Muscle of leg (tissue), 11 donors: Measurements from ENCODE around the gene EMC8. TPM values are rescaled to one million over a fixed set of nuclear protein-coding genes. Genes with fewer than 3 reads are reported as not detected.

ENCODE experiments used
- DNase-seq: peaks from one replicate; pipeline ENCODE4 v3.0.0; 2013
- H3K27ac ChIP-seq: one replicate; pipeline ENCODE4 v1.5.1; 2013; ENCODE audit warnings: mild to moderate bottlenecking, low read length, control low read depth
- H3K27me3 ChIP-seq: one replicate; pipeline ENCODE4 v1.6.1; 2013; ENCODE audit warnings: low read length; ENCODE audit not compliant: control insufficient read depth, insufficient read depth
- H3K36me3 ChIP-seq: one replicate; pipeline ENCODE4 v1.6.1; 2013; ENCODE audit warnings: low read length; ENCODE audit not compliant: control insufficient read depth, insufficient read depth
- H3K4me1 ChIP-seq: one replicate; pipeline ENCODE4 v1.6.1; 2013; ENCODE audit warnings: low read length; ENCODE audit not compliant: control insufficient read depth, insufficient read depth
- H3K4me3 ChIP-seq: one replicate; pipeline ENCODE4 v1.5.1; 2013; ENCODE audit warnings: low read length, control low read depth
- H3K9me3 ChIP-seq: replicated peaks from 2 replicates; pipeline ENCODE4 v1.6.1; 2013; ENCODE audit warnings: low read depth, low read length; ENCODE audit not compliant: control insufficient read depth
- WGBS: methylation state at CpG from one replicate; pipeline ENCODE4 v1.1.5; 2013; ENCODE audit warnings: missing lambda C conversion rate; ENCODE audit not compliant: insufficient coverage; 5-methylcytosine and 5-hydroxymethylcytosine counted together
- polyA plus RNA-seq, 8 donors: library from polyadenylated mRNA; unstranded; fragments of 120-200 nt; gene quantifications; one replicate each; pipeline versions ENCODE4 v1.2.1 to v1.2.3, GENCODE V29; 2013; ENCODE audit warnings: inconsistent platforms in 1 of 8, low replicate concordance in 1 of 8; ENCODE audit not compliant: insufficient read length in 8 of 8, insufficient read depth in 1 of 8
- total RNA-seq: library from RNA; stranded (reverse); fragments of 120-200 nt; gene quantifications from one replicate; pipeline ENCODE4 v1.2.4, GENCODE V29; 2013

EMC8 gene
- total and polyA plus RNA-seq, 9 donors = 17.4 to 24.9 (median 20.1) TPM

- Histone ChIP-seq H3K27me3 (peaks cover 34% of the 10 kb centered on the region), H3K36me3 (no peaks in the 10 kb centered on the region), H3K4me3 (no peak overlapping the region), H3K9me3 (peaks cover 2% of the 10 kb centered on the region), H3K27ac (no peak overlapping the region), H3K4me1 (peaks cover 9% of the 10 kb centered on the region)
- peak; percentile 22 for DNase-seq
- 67% methylated on average over 19 of the region's 24 CpGs for WGBS
Observed at GRCh38 chr16:85836706-85837582, 37.6 kb upstream of the EMC8 start.

DNA sequence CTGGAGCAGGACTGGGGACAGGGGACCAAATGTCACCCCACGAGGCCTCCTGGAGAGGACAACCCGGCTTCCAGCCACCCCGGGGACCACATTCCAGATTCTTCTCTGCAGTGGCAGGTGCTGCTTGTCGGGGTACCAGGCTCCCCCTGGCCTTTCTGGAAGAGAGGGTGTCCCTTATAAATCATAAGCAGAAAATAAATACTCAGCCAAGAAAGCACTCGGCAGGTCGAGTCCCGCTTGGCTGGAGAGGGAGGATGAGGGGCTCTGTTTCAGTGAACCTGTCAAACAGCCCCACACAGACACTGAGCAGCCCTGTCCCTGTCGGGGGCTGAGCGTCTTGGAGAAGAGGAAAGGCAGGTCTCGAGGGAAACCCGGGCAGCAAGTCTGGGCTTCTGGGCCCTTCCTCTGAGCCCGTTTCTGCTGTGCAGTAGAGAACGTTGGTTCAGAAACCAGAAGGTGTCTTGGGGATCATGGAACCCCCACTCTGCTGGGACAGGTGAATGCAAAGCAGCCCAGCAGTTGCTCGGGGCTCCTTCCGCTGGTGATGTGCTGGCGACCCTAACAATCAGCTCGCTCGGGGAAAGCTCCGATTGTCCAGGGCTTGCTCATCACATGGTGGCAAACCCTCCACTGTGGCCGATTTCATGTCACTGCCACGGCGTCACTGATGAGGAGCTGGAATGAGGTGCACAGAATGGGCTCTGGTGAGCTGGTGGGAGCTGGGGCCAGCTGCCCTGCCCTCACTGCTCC is 36.8 kb upstream of the EMC8 start:
- Histone ChIP-seq H3K36me3 (no peaks in the 10 kb centered on the region), H3K4me3 (no peak overlapping the region), H3K9me3 (peaks cover 2% of the 10 kb centered on the region), H3K27me3 (peaks cover 37% of the 10 kb centered on the region), H3K4me1 (peaks cover 9% of the 10 kb centered on the region), H3K27ac (no peak overlapping the region)
- WGBS = 43% methylated on average over 17 of the region's 22 CpGs
- DNase-seq = no peak

GRCh38 chr16:85835227-85835751 is 35.9 kb upstream of the EMC8 start:
- WGBS = 67% methylated on average over 21 of the region's 21 CpGs
- peaks cover 34% of the 10 kb centered on the region for H3K27me3 ChIP-seq

GRCh38 chr16:85834741-85835140 is 35.4 kb upstream of the EMC8 start:
- 84% methylated on average over 4 of the region's 5 CpGs for WGBS
- no peak overlapping the region for H3K4me3 ChIP-seq
- peaks cover 2% of the 10 kb centered on the region for H3K9me3 ChIP-seq
- peaks cover 9% of the 10 kb centered on the region for H3K4me1 ChIP-seq
- peaks cover 33% of the 10 kb centered on the region for H3K27me3 ChIP-seq
- no peak overlapping the region for H3K27ac ChIP-seq
- H3K36me3 ChIP-seq = no peaks in the 10 kb centered on the region
- no peak for DNase-seq

More at GRCh38 chr16:85835227-85835751, 35.9 kb upstream of the EMC8 start:
- Histone ChIP-seq H3K36me3 (no peaks in the 10 kb centered on the region), H3K4me1 (peaks cover 9% of the 10 kb centered on the region), H3K9me3 (peaks cover 2% of the 10 kb centered on the region), H3K27ac (no peak overlapping the region), H3K4me3 (no peak overlapping the region)
- no peak for DNase-seq

GRCh38 chr16:85833219-85833920 is 34.0 kb upstream of the EMC8 start:
- Histone ChIP-seq H3K27me3 (peaks cover 40% of the 10 kb centered on the region), H3K27ac (no peak overlapping the region), H3K9me3 (peaks cover 2% of the 10 kb centered on the region), H3K36me3 (no peaks in the 10 kb centered on the region), H3K4me3 (no peak overlapping the region), H3K4me1 (peaks cover 9% of the 10 kb centered on the region)
- peak; percentile 52 for DNase-seq
- 45% methylated on average over 16 of the region's 22 CpGs for WGBS

GRCh38 chr16:85832570-85833218 is 33.4 kb upstream of the EMC8 start:
- H3K36me3 ChIP-seq = no peaks in the 10 kb centered on the region
- H3K9me3 ChIP-seq = peaks cover 2% of the 10 kb centered on the region
- no peak overlapping the region for H3K4me3 ChIP-seq
- H3K27ac ChIP-seq = no peak overlapping the region
- WGBS = 69% methylated on average over 19 of the region's 21 CpGs
- H3K27me3 ChIP-seq = peaks cover 40% of the 10 kb centered on the region
- peak; percentile 10 for DNase-seq
- peaks cover 9% of the 10 kb centered on the region for H3K4me1 ChIP-seq

DNA sequence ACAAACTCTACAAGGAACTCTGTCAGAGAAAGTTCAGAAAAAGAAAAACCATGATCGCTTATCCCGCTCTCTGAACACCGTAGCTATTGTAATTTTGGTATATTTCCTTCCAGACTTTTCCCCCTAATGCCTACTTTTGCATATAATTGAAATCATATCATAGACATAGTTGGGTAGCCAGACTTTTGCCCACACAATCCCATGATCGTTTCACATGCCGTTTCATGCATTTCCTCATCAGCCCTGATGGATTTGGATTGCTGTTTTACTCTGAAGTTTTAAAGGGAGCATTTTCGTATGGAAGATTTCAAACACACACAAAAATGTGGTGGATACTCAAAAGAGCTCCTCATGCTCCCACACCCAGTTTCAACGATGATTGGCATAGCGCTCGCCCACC is 31.5 kb upstream of the EMC8 start:
- Histone ChIP-seq H3K36me3 (no peaks in the 10 kb centered on the region), H3K4me1 (peaks cover 9% of the 10 kb centered on the region), H3K27me3 (peaks cover 29% of the 10 kb centered on the region), H3K9me3 (peaks cover 2% of the 10 kb centered on the region), H3K4me3 (no peak overlapping the region), H3K27ac (no peak overlapping the region)
- no CpG with 5 or more reads among the region's 9 CpGs for WGBS
- no peak for DNase-seq

DNA sequence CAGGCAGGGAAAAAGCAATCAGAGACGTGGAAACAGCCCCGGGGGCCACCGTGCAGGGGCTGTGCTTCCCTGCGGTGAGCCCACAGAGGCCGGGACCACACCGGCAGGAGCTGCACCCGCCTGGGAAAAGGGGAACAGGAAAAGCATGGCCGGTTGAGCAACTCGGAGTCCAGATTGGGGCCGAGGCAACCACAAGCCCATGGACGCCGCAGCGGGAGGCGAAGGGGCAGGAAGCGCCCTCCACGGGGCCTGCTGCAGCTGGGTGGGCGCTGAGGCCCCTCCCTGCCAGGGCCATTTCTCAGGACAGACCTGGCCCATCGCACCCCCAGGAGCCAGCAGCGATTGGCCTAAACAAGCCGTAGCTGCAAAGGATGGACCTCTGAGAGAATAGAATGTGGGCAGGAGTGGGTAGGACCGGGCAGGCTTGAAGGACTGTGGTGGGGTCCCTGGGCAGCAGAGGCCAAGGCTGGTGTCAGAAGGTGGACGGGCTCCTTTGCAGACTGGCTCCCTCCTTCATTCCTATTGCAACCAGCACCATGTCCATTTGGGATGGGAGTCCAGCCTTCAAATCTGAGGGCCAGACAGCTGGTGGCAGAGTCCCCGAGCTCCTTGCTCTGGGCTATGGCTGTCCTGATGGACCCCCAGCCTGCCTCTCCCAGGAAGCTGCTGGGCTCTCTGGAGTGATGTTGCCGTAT is 30.6 kb upstream of the EMC8 start:
- DNase-seq = peak; percentile 71

DNA sequence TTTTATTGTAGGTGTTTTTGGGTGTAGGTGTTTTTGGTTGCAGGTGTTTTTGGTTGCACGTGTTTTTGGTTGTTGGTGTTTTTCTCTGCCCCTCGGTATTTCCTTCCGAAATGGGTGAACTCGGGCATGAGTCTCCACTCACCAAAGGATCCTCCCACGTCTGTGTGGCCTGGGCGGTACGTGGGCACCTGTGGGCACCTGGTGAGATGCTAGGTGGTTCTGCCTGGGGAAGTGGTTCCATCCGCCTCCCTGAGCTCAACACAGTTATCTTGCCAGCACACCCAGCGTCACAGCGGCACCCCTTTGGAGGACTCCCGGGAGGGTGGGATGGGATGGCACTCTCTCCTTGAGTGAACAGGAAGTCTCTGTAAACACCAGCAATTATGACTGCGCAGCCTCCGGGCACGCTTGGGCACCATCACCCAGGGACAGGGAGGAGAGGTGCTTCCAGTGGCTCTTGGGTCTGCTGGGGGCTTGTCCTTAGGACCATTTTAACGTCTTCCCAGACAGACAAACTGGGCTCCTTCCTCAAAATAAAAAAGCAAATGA is 29.9 kb upstream of the EMC8 start:
- H3K36me3 ChIP-seq = no peaks in the 10 kb centered on the region
- 84% methylated on average over 7 of the region's 15 CpGs for WGBS
- H3K4me3 ChIP-seq = no peak overlapping the region
- DNase-seq = no peak
- H3K27ac ChIP-seq = peak overlapping the region; percentile 20
- peaks cover 22% of the 10 kb centered on the region for H3K27me3 ChIP-seq
- H3K4me1 ChIP-seq = peaks cover 9% of the 10 kb centered on the region
- peaks cover under 1% of the 10 kb centered on the region for H3K9me3 ChIP-seq

More for the DNA sequence above, 30.6 kb upstream of the EMC8 start:
- Histone ChIP-seq H3K4me1 (peaks cover 9% of the 10 kb centered on the region), H3K27ac (no peak overlapping the region), H3K27me3 (peaks cover 25% of the 10 kb centered on the region), H3K36me3 (no peaks in the 10 kb centered on the region), H3K9me3 (peaks cover 2% of the 10 kb centered on the region), H3K4me3 (no peak overlapping the region)
- WGBS = 68% methylated on average over 24 of the region's 24 CpGs
